Panc1 (cell line): ENCODE measurements around the gene LRRC30. TPM values are rescaled to one million over a fixed set of nuclear protein-coding genes. Genes with fewer than 3 reads are reported as not detected.

Source experiments
- ATAC-seq: fragments of 200-7000 bp; cut with Tn5 transposase; 2 replicates; pipeline ENCODE4 v1.9.1; 2020; ENCODE audit warnings: mild to moderate bottlenecking, moderate library complexity
- BruUV-seq: library from RNA; stranded (reverse); fragments of 400-500 nt; replicated peaks from 2 replicates; lab custom pipeline; 2021; lab: Mats Ljungman, UMichigan
- CTCF ChIA-PET: fragments of 300-600 bp; sonication (Branson Sonifier 250); formaldehyde crosslinking; loops from one replicate; lab custom pipeline; 2022; ENCODE audit warnings: antibody characterized with exemption; lab: Charles Lee
- POLR2A ChIA-PET: fragments of 300-600 bp; sonication (Branson Sonifier 250); formaldehyde crosslinking; loops from one replicate; lab custom pipeline; 2022; ENCODE audit warnings: antibody characterized with exemption; lab: Charles Lee
- DNase-seq: peaks from one replicate; pipeline ENCODE4 v3.0.0-alpha.2; 2010; ENCODE audit warnings: low read depth, low spot score
- H3K27ac ChIP-seq: 2 replicates; pipeline ENCODE4 v1.5.1; 2011; ENCODE audit warnings: mild to moderate bottlenecking, low read length, inconsistent platforms
- H3K27me3 ChIP-seq: fragments of 200-500 bp; sonication (Bioruptor generic); 2 replicates; pipeline ENCODE4 v1.6.0; 2014; ENCODE audit warnings: low read length, inconsistent platforms; ENCODE audit not compliant: control insufficient read depth, insufficient read depth
- H3K36me3 ChIP-seq: fragments of 200-500 bp; sonication (Bioruptor generic); 2 replicates; pipeline ENCODE4 v1.5.1; 2014; ENCODE audit warnings: inconsistent platforms, mild to moderate bottlenecking, low read length, moderate library complexity; ENCODE audit not compliant: control insufficient read depth, insufficient read depth
- H3K4me1 ChIP-seq: 2 replicates; pipeline ENCODE4 v1.5.1; 2011; ENCODE audit warnings: inconsistent platforms, mild to moderate bottlenecking, low read length, moderate library complexity; ENCODE audit not compliant: control insufficient read depth, insufficient read depth
- H3K4me3 ChIP-seq, 2 experiments: 2 replicates each; pipeline ENCODE4 v1.5.1; 2011 to 2012; ENCODE audit warnings: low read depth in 2 of 2, low read length in 2 of 2, mild to moderate bottlenecking in 2 of 2, inconsistent platforms in 1 of 2, moderate library complexity in 1 of 2
- H3K9me3 ChIP-seq: fragments of 200-500 bp; sonication (Bioruptor generic); 2 replicates; pipeline ENCODE4 v1.5.1; 2014; ENCODE audit warnings: low read depth, mild to moderate bottlenecking, inconsistent platforms, low read length, moderate library complexity; ENCODE audit not compliant: control insufficient read depth, insufficient read depth
- CTCF ChIP-seq: fragments of 450-650 bp; IDR thresholded peaks from 2 replicates; pipeline ENCODE4 v1.5.1; 2017; ENCODE audit warnings: mild to moderate bottlenecking
- POLR2AphosphoS5 ChIP-seq: IDR thresholded peaks from 2 replicates; pipeline ENCODE4 v1.6.1; 2012; ENCODE audit warnings: mild to moderate bottlenecking, low read depth, low read length, moderate library complexity
- REST ChIP-seq, 2 experiments: IDR thresholded peaks; 2 replicates each; pipeline ENCODE4 v1.6.1; 2011 to 2012; ENCODE audit warnings: low read depth in 2 of 2, control low read depth in 1 of 2, low read length in 1 of 2, mild to moderate bottlenecking in 1 of 2, moderate library complexity in 1 of 2; ENCODE audit not compliant: insufficient read depth in 1 of 2
- SIN3A ChIP-seq: IDR thresholded peaks from 2 replicates; pipeline ENCODE4 v1.6.1; 2012; ENCODE audit warnings: low read depth, mild to moderate bottlenecking, low read length, moderate library complexity, borderline replicate concordance; ENCODE audit not compliant: insufficient read depth
- TCF7L2 ChIP-seq: IDR thresholded peaks from 2 replicates; pipeline ENCODE4 v1.6.1; 2011; ENCODE audit warnings: mild to moderate bottlenecking, low read depth, low read length, inconsistent platforms
- in situ Hi-C: cut with HindIII; loops from 2 replicates; pipeline ENCODE4 v1.10.0; 2016; ENCODE audit warnings: low sequenced_read_pairs, low pct_unique_long_range_greater_than_20kb
- intact Hi-C: fragments of 100-400 bp; cut with micrococcal nuclease; formaldehyde crosslinking; loops from one replicate; pipeline ENCODE4 v1.10.0; 2022; ENCODE audit not compliant: unreplicated experiment
- total RNA-seq: library from RNA; stranded (reverse); gene quantifications from one replicate; pipeline ENCODE4 v1.2.1, GENCODE V29; 2021; ENCODE audit not compliant: unreplicated experiment

The LRRC30 gene
- total RNA-seq, 1 experiment from 2014 or later = not detected

GRCh38 chr18:7206217-7206616 is 24.7 kb upstream of the LRRC30 start:
- no peaks in the 10 kb centered on the region for H3K9me3 ChIP-seq
- H3K36me3 ChIP-seq = no peaks in the 10 kb centered on the region
- no peaks in the 10 kb centered on the region for H3K27me3 ChIP-seq
- no peaks in the 10 kb centered on the region for H3K4me1 ChIP-seq
- DNase-seq (no peak), ATAC-seq (no peak)
- CTCF ChIA-PET = no interaction called here
- intact Hi-C loops = no loop called here
- in situ Hi-C loops = no loop called here
- no peak overlapping the region for H3K27ac ChIP-seq
- POLR2A ChIA-PET = no interaction called here
- H3K4me3 ChIP-seq = no peak overlapping the region
- BruUV-seq = no TSS peak
- TF ChIP-seq POLR2AphosphoS5 = no peak
- no peak for TF ChIP-seq SIN3A
- TF ChIP-seq REST (IDR thresholded peaks at IDR 0.05; ENCODE audit: insufficient read depth in 1 of 2, low read depth in 2 of 2, low read length in 1 of 2) = no peak
- no peak for TF ChIP-seq CTCF
- TF ChIP-seq TCF7L2 = no peak

GRCh38 chr18:7207366-7207915 is 23.4 kb upstream of the LRRC30 start:
- DNase-seq = no peak
- Histone ChIP-seq H3K27ac (no peak overlapping the region), H3K4me3 (no peak overlapping the region), H3K27me3 (no peaks in the 10 kb centered on the region), H3K36me3 (no peaks in the 10 kb centered on the region), H3K4me1 (no peaks in the 10 kb centered on the region), H3K9me3 (no peaks in the 10 kb centered on the region)
- no peak for ATAC-seq
- CTCF ChIA-PET = no interaction called here
- intact Hi-C loops (no loop called here), in situ Hi-C loops (no loop called here)
- POLR2A ChIA-PET = no interaction called here
- BruUV-seq = no TSS peak
- TF ChIP-seq POLR2AphosphoS5 (no peak), REST (IDR thresholded peaks at IDR 0.05; ENCODE audit: insufficient read depth in 1 of 2, low read depth in 2 of 2, low read length in 1 of 2) (no peak), CTCF (no peak), SIN3A (no peak), TCF7L2 (no peak)
